PFSK-1 (cell line): ENCODE data around the gene F8A1.

Source experiments
- FOXP2 ChIP-seq: optimal IDR thresholded peaks from 2 replicates; pipeline ENCODE3; 2011; ENCODE audit warnings: borderline replicate concordance, control low read depth, inconsistent platforms; ENCODE audit not compliant: insufficient read depth; ENCODE audit errors: extremely low read length, extremely low read depth
- POLR2AphosphoS5 ChIP-seq: IDR thresholded peaks from 2 replicates; pipeline ENCODE4 v1.6.1; 2012; ENCODE audit warnings: low read depth, mild to moderate bottlenecking, control low read depth, low read length, moderate library complexity
- REST ChIP-seq, 2 experiments: IDR thresholded peaks; 2 replicates each; pipeline versions ENCODE4 v1.6.1 to v1.8.0; 2011 to 2012; ENCODE audit warnings: low read depth in 2 of 2, low read length in 2 of 2, control low read depth in 1 of 2, inconsistent platforms in 1 of 2, mild to moderate bottlenecking in 1 of 2, moderate library complexity in 1 of 2; ENCODE audit not compliant: insufficient read depth in 1 of 2
- SIN3A ChIP-seq: IDR thresholded peaks from 2 replicates; pipeline ENCODE4 v1.6.1; 2012; ENCODE audit warnings: mild to moderate bottlenecking, low read length, moderate library complexity, borderline replicate concordance; ENCODE audit not compliant: insufficient read depth
- TAF1 ChIP-seq: IDR thresholded peaks from 2 replicates; pipeline ENCODE4 v1.6.1; 2012; ENCODE audit warnings: low read length, control low read depth, borderline replicate concordance; ENCODE audit not compliant: insufficient read depth

Gene F8A1

GRCh38 chrX:154873329-154873728, 12.8 kb upstream of the F8A1 start:
- TF ChIP-seq SIN3A (no peak), POLR2AphosphoS5 (no peak), FOXP2 (no peak), REST (IDR thresholded peaks at IDR 0.05; ENCODE audit: insufficient read depth in 1 of 2, low read depth in 2 of 2, low read length in 2 of 2) (no peak), TAF1 (no peak)

- TF ChIP-seq POLR2AphosphoS5 (no peak), TAF1 (no peak), SIN3A (no peak), REST (IDR thresholded peaks at IDR 0.05; ENCODE audit: insufficient read depth in 1 of 2, low read depth in 2 of 2, low read length in 2 of 2) (no peak), FOXP2 (no peak)
These were observed 5.0 kb downstream of the F8A1 start for GRCh38 chrX:154890990-154891639.

- TF ChIP-seq POLR2AphosphoS5 (no peak), FOXP2 (no peak), SIN3A (no peak), TAF1 (no peak), REST (IDR thresholded peaks at IDR 0.05; ENCODE audit: insufficient read depth in 1 of 2, low read depth in 2 of 2, low read length in 2 of 2) (no peak)
These were observed 6.1 kb downstream of the F8A1 start for GRCh38 chrX:154892296-154892695.

GRCh38 chrX:154900323-154900722, 14.2 kb downstream of the F8A1 start:
- TF ChIP-seq POLR2AphosphoS5, result no peak
- no peak for TF ChIP-seq FOXP2
- no peak for TF ChIP-seq TAF1
- TF ChIP-seq REST (IDR thresholded peaks at IDR 0.05; ENCODE audit: insufficient read depth in 1 of 2, low read depth in 2 of 2, low read length in 2 of 2), result no peak
- TF ChIP-seq SIN3A, result no peak

GRCh38 chrX:154902408-154902807, 16.3 kb downstream of the F8A1 start:
- no peak for TF ChIP-seq POLR2AphosphoS5
- TF ChIP-seq FOXP2, result no peak
- no peak for TF ChIP-seq TAF1
- TF ChIP-seq SIN3A, result no peak
- TF ChIP-seq REST (IDR thresholded peaks at IDR 0.05; ENCODE audit: insufficient read depth in 1 of 2, low read depth in 2 of 2, low read length in 2 of 2), result no peak
